ENCODE data around the gene MBL2.

The MBL2 gene

DNA sequence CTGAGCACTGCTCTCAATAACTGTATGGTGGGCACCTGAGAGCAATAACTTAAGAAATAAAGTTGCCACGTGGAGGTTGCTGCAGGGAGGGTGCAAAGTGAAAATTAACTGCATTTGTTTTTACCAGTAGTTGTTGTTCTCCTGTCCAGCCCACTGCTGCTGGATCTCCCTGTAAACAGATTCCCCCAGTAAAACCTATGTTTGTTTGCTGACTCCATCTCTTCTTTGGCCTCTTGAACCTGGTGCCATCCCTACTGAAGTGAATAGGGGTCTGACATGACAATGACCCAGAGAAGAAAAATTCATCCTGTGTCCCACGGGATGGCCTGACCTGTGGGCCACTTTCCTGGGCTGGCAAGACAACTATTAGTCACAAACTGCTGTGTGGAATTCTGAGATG is 1.7 kb downstream of the MBL2 start:
- no peak overlapping the region for H3K4me2 ChIP-seq (ENCODE audit: low read depth, low read length, poor library complexity, severe bottlenecking)
- H3F3A ChIP-seq (ENCODE audit: low read depth) = no peaks in the 10 kb centered on the region
- no peak overlapping the region for H2AFZ ChIP-seq (ENCODE audit: low read length)
- no peaks in the 10 kb centered on the region for H3K79me2 ChIP-seq (ENCODE audit: insufficient read depth, low read length)
- H3K4me3 ChIP-seq (ENCODE audit: low read length, poor library complexity, severe bottlenecking) = no peak overlapping the region
- no peaks in the 10 kb centered on the region for H3K36me3 ChIP-seq (ENCODE audit: insufficient read depth, low read length)
- no peak overlapping the region for H3K9ac ChIP-seq (ENCODE audit: low read depth, low read length, poor library complexity, severe bottlenecking)
- no peaks in the 10 kb centered on the region for H3K9me2 ChIP-seq (replicated peaks; ENCODE audit: low read depth, low read length)
- TF ChIP-seq CTCF (conservative IDR thresholded peaks at IDR 0.05; ENCODE audit: low read length) (no peak), EZH2phosphoT487 (IDR thresholded peaks at IDR 0.05; ENCODE audit: borderline replicate concordance) (no peak)
- H3K9me3 ChIP-seq (ENCODE audit: insufficient read depth, low read depth, low read length) = no peaks in the 10 kb centered on the region
- no peaks in the 10 kb centered on the region for H4K20me1 ChIP-seq (ENCODE audit: insufficient read depth, low read length, poor library complexity, severe bottlenecking)
- H3K4me1 ChIP-seq (ENCODE audit: insufficient read depth, low read length, poor library complexity, severe bottlenecking) = no peaks in the 10 kb centered on the region
- no peaks in the 10 kb centered on the region for H3K27me3 ChIP-seq (ENCODE audit: insufficient read depth, low read length, poor library complexity, severe bottlenecking)

DNA sequence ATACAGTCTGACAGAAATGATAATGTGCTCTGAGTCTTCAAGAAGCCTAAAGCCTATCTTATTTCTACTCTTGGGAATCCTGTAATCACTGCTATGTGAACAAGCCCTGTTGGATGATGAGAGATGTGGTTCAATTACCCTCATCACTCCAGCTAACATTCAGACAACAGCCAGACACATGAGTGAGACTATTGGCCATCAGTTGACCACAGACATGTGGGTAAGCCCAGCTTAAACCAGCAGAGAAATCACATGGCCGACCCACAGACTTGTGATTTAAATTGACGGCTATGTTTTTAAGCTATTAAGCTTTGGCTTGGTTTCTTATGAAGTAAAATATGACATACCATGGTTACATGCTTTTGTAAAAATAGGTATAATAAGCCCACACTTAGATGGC is 2.6 kb downstream of the MBL2 start:
- no peaks in the 10 kb centered on the region for H3K27me3 ChIP-seq (ENCODE audit: insufficient read depth, low read length, poor library complexity, severe bottlenecking)
- H3K9ac ChIP-seq (ENCODE audit: low read depth, low read length, poor library complexity, severe bottlenecking) = no peak overlapping the region
- TF ChIP-seq CTCF (conservative IDR thresholded peaks at IDR 0.05; ENCODE audit: low read length) = no peak
- TF ChIP-seq EZH2phosphoT487 (IDR thresholded peaks at IDR 0.05; ENCODE audit: borderline replicate concordance) = no peak
- no peak overlapping the region for H2AFZ ChIP-seq (ENCODE audit: low read length)
- H3K4me2 ChIP-seq (ENCODE audit: low read depth, low read length, poor library complexity, severe bottlenecking) = no peak overlapping the region
- H3K9me2 ChIP-seq (replicated peaks; ENCODE audit: low read depth, low read length) = no peaks in the 10 kb centered on the region
- H4K20me1 ChIP-seq (ENCODE audit: insufficient read depth, low read length, poor library complexity, severe bottlenecking) = no peaks in the 10 kb centered on the region
- no peaks in the 10 kb centered on the region for H3K9me3 ChIP-seq (ENCODE audit: insufficient read depth, low read depth, low read length)
- H3K4me3 ChIP-seq (ENCODE audit: low read length, poor library complexity, severe bottlenecking) = no peak overlapping the region
- no peaks in the 10 kb centered on the region for H3F3A ChIP-seq (ENCODE audit: low read depth)
- H3K36me3 ChIP-seq (ENCODE audit: insufficient read depth, low read length) = no peaks in the 10 kb centered on the region
- H3K79me2 ChIP-seq (ENCODE audit: insufficient read depth, low read length) = no peaks in the 10 kb centered on the region
- H3K4me1 ChIP-seq (ENCODE audit: insufficient read depth, low read length, poor library complexity, severe bottlenecking) = no peaks in the 10 kb centered on the region

DNA sequence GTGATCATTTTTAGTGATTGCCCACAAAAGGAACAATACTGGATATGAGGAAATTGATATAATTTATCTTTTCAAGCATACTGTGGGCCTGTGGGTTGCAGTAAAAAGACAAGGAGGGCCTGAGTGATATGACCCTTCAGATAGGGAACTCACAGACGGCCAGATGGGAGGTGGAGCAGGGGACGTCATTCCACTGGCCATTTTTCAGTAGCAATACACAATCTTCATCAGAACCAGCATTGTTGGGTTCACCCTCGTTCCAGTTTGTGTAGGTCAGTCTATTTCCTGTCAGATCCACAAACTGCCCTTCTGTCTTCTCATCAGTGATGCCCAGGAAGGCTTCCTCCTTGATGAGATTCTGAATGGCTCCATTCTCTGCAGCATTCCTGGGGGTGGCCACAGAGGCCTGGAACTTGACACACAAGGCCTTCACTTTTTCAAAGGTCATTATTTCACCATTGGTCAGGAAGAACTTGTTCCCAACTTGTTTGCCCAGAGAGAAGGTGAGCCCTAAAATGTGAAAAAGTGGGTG is 4.5 kb downstream of the MBL2 start:
- no peak overlapping the region for H3K4me2 ChIP-seq (ENCODE audit: low read depth, low read length, poor library complexity, severe bottlenecking)
- no peaks in the 10 kb centered on the region for H3K9me3 ChIP-seq (ENCODE audit: insufficient read depth, low read depth, low read length)
- no peaks in the 10 kb centered on the region for H3K27me3 ChIP-seq (ENCODE audit: insufficient read depth, low read length, poor library complexity, severe bottlenecking)
- TF ChIP-seq CTCF (conservative IDR thresholded peaks at IDR 0.05; ENCODE audit: low read length) (no peak), EZH2phosphoT487 (IDR thresholded peaks at IDR 0.05; ENCODE audit: borderline replicate concordance) (no peak)
- H2AFZ ChIP-seq (ENCODE audit: low read length) = no peak overlapping the region
- H3K4me1 ChIP-seq (ENCODE audit: insufficient read depth, low read length, poor library complexity, severe bottlenecking) = no peaks in the 10 kb centered on the region
- H3K9ac ChIP-seq (ENCODE audit: low read depth, low read length, poor library complexity, severe bottlenecking) = no peak overlapping the region
- no peaks in the 10 kb centered on the region for H3K79me2 ChIP-seq (ENCODE audit: insufficient read depth, low read length)
- H3F3A ChIP-seq (ENCODE audit: low read depth) = no peaks in the 10 kb centered on the region
- no peaks in the 10 kb centered on the region for H4K20me1 ChIP-seq (ENCODE audit: insufficient read depth, low read length, poor library complexity, severe bottlenecking)
- H3K4me3 ChIP-seq (ENCODE audit: low read length, poor library complexity, severe bottlenecking) = no peak overlapping the region
- no peaks in the 10 kb centered on the region for H3K36me3 ChIP-seq (ENCODE audit: insufficient read depth, low read length)
- no peaks in the 10 kb centered on the region for H3K9me2 ChIP-seq (replicated peaks; ENCODE audit: low read depth, low read length)
